DMS114 treated with DMSO at 0.1 percent for 48 hours (cell line): Measurements from ENCODE around the gene EPO.
A peak's percentile ranks its signal among the peaks of the same experiment; 100 is the strongest.
"Not testable (repeated sequence)": the region's sequence is repeated elsewhere in the genome, so short reads cannot be mapped to it uniquely, and the experiment has no call there.

Source experiments
- DNase-seq: peaks from one replicate; lab custom pipeline; 2025; ENCODE audit not compliant: unreplicated experiment; lab: John Stamatoyannopoulos, UW

Gene EPO

DNA sequence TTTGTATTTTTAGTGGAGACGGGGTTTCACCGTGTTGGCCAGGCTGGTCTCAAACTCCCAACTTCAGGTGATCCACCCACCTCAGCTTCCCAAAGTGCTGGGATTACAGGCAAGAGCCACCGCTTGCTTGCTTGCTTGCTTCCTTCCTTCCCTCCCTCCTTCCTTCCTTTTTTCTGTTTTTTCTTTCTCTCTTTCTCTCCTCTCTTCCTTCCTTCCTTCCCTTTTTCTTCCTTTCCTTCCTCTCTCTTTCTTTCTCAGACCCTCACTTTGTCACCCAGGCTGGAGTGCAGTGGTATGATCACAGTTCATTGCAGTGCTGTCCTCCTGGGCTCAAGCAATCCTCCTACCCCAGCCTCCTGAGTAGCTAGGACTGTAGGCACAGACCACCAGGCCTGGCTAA is 19.2 kb upstream of the EPO start:
- not testable (repeated sequence) for DNase-seq

DNA sequence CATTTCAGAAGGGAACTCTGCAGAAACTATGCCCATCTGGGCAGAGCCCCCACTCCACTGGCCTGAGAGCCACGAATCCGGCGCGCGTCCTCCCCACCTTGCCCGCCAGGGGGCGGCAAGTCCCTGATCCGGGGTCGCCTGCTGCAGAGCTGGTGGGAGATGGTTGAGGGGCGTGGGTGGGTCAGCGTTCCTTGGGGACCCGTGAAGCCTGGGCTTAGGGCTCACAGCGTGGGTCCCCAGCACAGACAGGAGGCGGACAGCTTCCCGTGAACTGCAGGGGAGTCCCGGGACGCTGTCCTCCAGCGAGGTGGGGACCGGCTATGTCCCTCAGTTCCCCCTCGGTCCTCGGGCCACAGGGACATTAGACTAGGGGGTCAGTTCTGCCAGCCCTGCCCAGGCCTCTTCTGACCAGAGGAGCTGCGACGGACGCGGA is 14.9 kb upstream of the EPO start:
- DNase-seq: peak; percentile 47

DNA sequence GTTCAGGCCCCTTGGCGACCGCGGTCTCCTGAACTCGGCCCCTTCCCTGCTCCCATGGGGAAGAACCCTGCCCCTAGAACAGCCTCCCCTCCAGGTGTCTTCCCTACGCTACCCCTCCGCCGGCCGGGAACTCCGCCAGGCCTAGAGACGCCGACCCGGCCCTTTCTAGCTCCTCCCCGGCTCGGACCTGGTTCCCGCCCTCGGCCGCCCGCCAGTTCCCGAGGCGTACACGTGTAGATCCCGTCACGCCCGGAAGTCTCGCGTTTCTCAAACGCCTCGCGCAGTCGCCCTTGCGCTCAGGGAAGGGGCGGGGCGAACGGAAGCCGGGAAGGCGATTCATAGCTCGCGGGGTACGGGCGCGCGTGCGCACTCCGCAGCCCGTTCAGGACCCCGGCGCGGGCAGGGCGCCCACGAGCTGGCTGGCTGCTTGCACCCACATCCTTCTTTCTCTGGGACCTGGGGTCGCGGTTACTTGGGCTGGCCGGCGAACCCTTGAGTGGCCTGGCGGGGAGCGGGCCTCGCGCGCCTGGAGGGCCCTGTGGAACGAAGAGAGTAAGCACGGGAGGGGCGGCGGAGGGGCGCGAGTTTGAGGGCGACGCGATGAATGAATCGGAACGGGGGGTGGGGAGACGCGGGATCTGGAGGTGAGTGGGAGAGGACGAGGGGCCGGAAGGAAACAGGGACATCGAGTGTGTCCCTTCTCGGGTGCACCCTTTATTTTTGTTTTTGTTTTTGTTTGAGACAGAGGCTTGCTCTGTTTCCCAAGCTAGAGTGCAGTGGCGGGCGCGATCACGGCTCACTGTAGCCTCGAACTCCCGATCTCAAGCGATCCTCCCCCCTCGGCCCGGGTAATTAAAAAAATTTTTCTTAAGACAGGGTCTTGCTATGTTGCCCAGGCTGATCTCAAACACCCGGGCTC is 14.3 kb upstream of the EPO start, which contains the start of gene POP7:
Gene POP7 (plus strand): TSS at position 369 of the 919 bp plus-strand sequence. CDS start 710 bp downstream, outside the sequence.
- peak; percentile 90 for DNase-seq

DNA sequence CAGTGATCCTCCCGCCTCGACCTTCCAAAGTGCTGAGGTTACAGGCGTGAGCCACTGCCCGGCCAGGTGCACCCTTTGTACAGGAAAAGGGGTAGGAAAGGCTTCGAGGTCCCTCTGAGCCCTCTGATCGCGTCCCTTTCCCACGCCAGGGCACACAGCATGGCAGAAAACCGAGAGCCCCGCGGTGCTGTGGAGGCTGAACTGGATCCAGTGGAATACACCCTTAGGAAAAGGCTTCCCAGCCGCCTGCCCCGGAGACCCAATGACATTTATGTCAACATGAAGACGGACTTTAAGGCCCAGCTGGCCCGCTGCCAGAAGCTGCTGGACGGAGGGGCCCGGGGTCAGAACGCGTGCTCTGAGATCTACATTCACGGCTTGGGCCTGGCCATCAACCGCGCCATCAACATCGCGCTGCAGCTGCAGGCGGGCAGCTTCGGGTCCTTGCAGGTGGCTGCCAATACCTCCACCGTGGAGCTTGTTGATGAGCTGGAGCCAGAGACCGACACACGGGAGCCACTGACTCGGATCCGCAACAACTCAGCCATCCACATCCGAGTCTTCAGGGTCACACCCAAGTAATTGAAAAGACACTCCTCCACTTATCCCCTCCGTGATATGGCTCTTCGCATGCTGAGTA is 13.5 kb upstream of the EPO start:
- no peak for DNase-seq

DNA sequence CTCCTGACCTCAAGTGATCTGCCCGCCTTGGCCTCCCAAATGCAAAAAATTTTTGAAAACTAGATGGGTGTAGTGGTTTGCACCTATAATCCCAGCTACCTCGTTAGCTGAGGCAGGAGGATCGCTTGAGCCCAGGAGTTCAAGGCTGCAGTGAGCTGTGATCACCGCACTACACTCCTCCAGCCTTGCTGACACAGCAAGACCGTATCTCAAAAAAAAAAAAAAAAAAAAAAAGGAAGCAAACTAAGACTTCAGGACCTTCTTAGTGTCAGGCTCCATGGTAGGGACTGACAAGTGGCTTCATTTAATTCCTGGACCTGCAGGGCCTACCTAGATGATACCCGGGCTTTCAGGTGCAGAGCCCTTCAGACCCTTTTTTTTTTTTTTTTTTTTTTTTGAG is 11.9 kb upstream of the EPO start:
- DNase-seq: no peak

DNA sequence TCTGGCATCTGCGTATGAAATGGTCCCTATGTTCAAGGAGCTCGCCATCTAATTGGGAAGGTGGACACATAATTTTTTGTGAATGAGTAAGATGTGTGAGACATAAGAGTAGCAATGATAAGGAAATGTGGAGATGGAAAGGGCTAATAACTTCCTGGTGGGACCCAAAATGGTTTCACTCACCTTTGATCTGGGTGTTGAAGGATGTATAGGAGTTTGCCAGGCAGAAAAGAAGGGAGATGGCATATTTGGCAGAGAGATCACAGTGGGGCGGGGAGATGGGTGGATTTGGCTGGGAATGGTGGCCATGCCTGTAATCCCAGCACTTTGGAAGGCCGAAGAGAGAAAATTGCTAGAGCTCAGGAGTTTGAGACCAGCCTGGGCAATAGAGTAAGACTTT is 9.8 kb upstream of the EPO start:
- no peak for DNase-seq

DNA sequence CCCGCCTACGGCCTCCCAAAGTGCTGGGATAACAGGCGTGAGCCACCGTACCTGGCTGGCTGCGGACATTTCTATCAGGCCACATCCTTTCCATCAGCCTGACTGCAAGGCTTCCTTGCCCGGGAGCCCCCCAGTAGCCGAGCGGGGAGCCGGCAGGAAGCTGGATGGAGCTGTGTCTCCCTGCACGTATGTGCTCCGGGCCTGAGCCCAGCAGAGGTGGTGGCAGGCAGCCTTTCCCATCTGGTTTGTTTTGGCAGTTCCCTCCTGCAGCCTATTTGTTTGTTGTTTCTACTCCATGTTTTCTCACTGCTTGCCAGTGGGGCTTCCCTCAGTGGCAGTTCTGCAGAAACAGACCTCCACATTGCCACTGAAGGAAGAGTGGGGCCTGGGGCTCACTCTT is 8.9 kb upstream of the EPO start:
- DNase-seq: no peak

DNA sequence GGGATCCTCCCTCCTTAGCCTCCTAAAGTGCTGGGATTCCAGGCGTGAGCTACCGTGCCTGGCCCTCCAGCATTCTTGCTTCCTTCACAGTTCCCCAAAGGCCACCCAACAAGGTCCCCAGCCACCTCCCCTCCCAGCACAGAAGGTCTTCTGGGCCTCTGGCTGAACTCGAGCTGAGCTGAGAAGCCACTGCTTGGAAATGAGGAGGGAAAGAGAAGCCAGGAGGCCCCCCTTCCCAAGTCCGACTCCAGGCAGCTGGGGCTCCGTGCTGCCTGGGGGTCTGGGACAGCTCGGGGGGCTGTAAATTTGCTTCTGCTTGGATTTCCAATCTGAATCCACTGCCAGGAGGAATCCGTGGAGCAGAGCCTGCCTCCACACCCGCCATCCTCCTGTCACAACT is 5.5 kb upstream of the EPO start:
- DNase-seq: no peak

DNA sequence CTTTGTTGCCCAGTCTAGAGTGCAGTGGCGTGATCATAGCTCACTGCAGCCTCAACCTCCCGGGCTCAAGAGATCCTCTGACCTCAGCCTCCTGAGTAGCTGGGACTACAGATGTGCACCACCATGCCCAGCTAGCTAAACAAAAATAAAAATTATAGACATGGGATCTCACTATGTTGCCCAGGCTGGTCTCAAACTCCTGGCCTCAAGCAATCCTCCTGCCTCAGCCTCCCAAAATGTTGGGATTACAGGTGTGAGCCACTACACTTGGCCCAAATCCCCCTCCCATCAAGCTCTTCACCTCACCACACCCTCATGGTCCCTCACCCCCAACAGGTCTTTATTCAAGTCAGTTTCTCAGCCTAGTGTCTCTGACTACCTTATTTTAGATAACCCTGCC is 3.2 kb upstream of the EPO start:
- DNase-seq: not testable (repeated sequence)

DNA sequence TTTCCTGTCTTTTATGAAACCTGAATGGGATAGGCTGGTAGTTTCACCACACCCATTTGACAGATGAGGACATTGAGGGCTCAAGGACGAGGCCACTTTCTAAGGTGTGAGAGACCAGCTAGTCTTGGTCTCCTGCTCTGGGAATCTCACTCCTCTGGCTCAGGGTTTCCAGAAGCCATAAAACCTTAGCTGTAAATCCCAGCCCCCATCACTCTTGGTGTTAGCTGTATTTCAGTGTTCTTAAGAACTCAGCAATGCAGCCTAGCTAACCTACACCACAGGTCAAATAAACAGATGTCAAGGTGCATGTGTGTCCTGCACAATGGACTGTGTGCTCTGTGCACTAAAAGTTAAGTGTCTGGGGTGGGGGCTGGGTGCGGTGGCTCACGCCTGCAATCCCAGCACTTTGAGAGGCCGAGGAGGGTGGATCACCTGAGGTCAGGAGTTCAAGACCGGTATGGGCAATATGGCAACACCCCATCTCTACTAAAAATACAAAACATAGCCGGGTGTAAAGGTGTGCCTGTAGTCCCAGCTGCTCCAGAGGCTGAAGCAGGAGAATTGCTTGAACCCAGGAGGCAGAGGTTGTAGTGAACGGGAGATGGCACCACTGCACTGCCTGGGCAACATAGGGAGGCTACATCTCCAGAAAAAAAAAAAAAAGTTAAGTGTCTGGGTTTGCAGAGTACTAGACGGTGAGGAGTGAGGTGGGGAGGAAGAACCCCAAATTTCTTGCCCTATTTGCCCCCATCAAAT is 567 bp upstream of the EPO start:
- peak; percentile 29 for DNase-seq

DNA sequence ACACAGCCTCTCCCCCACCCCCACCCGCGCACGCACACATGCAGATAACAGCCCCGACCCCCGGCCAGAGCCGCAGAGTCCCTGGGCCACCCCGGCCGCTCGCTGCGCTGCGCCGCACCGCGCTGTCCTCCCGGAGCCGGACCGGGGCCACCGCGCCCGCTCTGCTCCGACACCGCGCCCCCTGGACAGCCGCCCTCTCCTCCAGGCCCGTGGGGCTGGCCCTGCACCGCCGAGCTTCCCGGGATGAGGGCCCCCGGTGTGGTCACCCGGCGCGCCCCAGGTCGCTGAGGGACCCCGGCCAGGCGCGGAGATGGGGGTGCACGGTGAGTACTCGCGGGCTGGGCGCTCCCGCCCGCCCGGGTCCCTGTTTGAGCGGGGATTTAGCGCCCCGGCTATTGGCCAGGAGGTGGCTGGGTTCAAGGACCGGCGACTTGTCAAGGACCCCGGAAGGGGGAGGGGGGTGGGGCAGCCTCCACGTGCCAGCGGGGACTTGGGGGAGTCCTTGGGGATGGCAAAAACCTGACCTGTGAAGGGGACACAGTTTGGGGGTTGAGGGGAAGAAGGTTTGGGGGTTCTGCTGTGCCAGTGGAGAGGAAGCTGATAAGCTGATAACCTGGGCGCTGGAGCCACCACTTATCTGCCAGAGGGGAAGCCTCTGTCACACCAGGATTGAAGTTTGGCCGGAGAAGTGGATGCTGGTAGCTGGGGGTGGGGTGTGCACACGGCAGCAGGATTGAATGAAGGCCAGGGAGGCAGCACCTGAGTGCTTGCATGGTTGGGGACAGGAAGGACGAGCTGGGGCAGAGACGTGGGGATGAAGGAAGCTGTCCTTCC is 620 bp downstream of the EPO start:
- no peak for DNase-seq

DNA sequence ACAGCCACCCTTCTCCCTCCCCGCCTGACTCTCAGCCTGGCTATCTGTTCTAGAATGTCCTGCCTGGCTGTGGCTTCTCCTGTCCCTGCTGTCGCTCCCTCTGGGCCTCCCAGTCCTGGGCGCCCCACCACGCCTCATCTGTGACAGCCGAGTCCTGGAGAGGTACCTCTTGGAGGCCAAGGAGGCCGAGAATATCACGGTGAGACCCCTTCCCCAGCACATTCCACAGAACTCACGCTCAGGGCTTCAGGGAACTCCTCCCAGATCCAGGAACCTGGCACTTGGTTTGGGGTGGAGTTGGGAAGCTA is 1.2 kb downstream of the EPO start:
- no peak for DNase-seq

DNA sequence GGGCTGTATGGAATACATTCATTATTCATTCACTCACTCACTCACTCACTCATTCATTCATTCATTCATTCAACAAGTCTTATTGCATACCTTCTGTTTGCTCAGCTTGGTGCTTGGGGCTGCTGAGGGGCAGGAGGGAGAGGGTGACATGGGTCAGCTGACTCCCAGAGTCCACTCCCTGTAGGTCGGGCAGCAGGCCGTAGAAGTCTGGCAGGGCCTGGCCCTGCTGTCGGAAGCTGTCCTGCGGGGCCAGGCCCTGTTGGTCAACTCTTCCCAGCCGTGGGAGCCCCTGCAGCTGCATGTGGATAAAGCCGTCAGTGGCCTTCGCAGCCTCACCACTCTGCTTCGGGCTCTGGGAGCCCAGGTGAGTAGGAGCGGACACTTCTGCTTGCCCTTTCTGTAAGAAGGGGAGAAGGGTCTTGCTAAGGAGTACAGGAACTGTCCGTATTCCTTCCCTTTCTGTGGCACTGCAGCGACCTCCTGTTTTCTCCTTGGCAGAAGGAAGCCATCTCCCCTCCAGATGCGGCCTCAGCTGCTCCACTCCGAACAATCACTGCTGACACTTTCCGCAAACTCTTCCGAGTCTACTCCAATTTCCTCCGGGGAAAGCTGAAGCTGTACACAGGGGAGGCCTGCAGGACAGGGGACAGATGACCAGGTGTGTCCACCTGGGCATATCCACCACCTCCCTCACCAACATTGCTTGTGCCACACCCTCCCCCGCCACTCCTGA is 2.4 kb downstream of the EPO start:
- DNase-seq: no peak

DNA sequence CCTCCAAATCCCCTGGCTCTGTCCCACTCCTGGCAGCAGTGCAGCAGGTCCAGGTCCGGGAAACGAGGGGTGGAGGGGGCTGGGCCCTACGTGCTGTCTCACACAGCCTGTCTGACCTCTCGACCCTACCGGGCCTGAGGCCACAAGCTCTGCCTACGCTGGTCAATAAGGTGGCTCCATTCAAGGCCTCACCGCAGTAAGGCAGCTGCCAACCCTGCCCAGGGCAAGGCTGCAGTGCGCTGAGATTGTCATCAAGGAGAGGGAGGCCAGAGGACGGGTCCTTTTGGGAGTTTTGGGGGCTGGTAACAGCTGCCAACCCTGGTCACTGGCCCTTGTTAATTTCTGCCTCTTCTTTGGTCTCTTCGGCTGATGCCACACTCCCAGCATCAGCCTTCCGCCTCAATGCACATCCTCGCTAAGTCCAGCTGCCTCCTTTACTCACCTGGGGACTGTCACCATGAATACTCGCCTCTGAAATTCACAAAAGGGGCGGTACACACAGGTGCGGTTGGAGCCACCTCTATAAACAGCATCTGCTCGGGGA is 3.5 kb downstream of the EPO start:
- DNase-seq: no peak

DNA sequence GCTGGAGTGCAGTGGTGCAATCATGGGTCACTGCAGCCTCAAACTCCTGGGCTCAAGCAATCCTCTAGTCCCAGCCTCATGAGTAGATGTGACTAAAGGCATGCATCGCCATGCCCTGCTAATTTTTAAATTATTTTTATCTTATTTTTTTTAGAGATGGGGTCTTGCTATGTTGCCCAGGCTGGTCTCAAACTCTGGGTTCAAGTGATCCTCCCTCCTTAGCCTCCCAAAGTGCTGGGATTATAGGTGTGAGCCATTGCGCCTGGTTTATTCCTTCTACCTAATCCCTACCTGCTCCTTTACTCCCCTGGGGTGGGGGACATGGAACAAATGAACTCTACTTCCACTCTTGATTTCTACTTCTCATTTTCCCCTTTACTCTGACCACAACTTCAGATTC is 4.1 kb downstream of the EPO start:
- DNase-seq: not testable (repeated sequence)

DNA sequence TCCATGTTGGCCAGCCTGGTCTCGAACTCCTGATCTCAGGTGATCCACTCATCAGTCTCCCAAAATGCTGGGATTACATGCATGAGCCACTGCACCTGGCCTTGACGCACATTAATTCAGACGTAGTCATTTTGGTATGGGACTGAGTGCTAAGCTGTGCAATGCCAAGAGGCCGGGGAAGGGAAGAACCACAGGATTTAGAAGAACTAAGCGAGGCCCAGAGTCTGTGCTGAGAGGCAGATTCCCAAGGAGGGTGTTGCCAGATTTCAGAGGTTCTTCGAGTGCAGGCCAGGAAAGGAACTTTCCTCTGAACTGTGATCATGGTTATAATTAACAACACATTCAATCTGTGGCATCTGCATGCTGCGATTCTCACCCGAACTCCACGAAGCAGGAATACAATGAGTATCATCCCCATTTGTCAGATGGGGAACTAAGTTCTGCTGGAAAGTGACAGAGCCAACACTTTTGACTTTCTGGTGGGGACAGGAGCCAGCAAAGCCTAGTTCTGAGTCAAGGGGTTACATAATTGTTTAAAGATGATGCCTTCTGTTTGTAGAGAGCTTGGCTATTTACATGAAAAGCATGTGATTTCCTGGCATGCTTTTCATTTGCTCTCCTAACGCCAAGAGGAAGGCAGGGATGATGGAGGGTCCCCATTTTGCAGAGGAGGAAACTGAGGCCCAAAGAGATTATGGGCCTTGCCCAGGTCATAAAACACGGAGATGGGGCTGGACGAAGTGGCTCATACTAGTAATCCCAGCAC is 6.9 kb downstream of the EPO start:
- DNase-seq: no peak

DNA sequence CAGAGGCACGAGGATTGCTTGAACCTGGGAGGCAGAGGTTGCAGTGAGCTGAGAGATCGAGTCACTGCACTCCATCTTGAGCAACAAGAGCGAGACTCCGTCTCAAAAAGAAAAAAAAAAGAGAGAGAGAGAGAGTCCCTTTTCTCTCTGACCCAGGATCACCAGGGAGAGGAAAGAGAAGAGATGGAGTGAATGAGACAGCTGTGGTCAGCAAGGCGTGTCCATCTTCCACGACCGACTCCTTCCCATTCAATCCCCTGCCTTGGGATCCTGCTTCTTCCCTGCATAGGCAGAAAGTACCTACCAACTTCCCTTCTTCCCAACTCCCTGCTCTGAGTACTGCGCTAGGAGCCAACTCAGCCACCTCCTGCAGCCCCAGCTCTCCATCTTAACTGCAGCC is 7.9 kb downstream of the EPO start:
- no peak for DNase-seq

DNA sequence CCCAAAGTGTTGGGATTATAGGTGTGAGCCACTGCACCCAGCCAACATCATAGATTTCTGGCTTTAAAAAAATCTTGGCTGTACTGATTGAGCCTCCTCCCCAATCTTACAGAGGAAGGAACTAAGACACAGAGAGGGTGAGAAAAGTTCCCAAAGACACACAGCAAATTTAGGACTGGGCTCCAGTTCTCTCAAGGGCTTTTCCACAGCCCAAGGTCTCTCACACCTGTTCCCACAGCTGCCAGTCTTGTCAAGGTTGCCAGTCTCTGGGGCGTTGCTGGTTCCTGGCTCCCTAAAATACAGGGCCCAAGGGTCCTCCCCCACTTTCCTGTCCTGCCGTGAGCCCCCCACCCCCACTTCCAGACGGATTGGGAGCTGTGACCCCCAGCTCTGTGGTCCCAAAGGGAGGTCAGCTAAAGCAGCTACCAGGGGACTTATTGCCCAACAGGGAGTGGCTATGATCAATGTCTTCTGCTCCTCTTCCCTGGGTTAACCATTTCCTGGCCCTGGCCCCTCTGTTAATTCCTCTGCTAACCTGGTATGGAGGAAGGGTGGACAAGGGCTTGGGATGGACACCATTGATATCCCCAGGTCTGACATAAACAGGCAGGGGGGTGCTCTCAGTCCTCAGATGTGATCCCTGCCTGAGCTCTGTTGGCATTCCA is 10.0 kb downstream of the EPO start:
- DNase-seq: no peak
